ENCODE measurements around the gene SEPTIN11. TPM values are rescaled to one million over a fixed set of nuclear protein-coding genes. Genes with fewer than 3 reads are reported as not detected.

SEPTIN11 gene
- total and polyA plus RNA-seq, 7 donors: 5.7 to 54.0 (median 33.2) TPM

- DNase-seq (no peak), ATAC-seq (no peak)
- 58 to 72% (median 61%) methylated on average over 8 of the region's 8 CpGs for WGBS, 3 donors
- Histone ChIP-seq H3K4me3 (no peak overlapping the region), H3K9me3 (no peaks in the 10 kb centered on the region), H3K4me1 (peaks cover 36% of the 10 kb centered on the region), H3K27ac (no peak overlapping the region), H3K36me3 (ENCODE audit: insufficient read depth in 1 of 2, low read depth in 1 of 2) (peaks cover 5 to 34% of the 10 kb centered on the region in 2 donors), H3K27me3 (ENCODE audit: insufficient read depth in 3 of 3, low read length in 2 of 3) (no peaks in the 10 kb centered on the region)
- TF ChIP-seq CTCF (IDR thresholded peaks at IDR 0.05): no peak
- intact Hi-C loops (cut with DNase I): no loop called here
Observed at GRCh38 chr4:76998251-76998901, 48.8 kb downstream of the SEPTIN11 start.

Other genes starting within 250 kb of the SEPTIN11 start
- gene SOWAHB, start 51.6 kb upstream of the SEPTIN11 start, total RNA-seq: under 1 TPM in 1 of 4 donors, not detected in 3; 0.09 TPM
- under 1 TPM in 1 of 3 donors, not detected in 2; 0.03 TPM for gene SOWAHB, start 51.6 kb upstream of the SEPTIN11 start, polyA plus RNA-seq
- 100 to 1,000 TPM; 147 to 182 (median 159) TPM for gene CCNI, start 126.2 kb downstream of the SEPTIN11 start, total RNA-seq
- gene CCNI, start 126.2 kb downstream of the SEPTIN11 start, polyA plus RNA-seq: 100 to 1,000 TPM in 1 of 3 donors, 10 to 100 TPM in 2; 82.1 to 122 (median 98.6) TPM
- 10 to 100 TPM in 2 of 4 donors, 1 to 10 TPM in 2; 3.1 to 34.6 (median 12.4) TPM for gene CCNG2, start 207.5 kb downstream of the SEPTIN11 start, total RNA-seq
- 1 to 10 TPM; 3.4 to 7.0 (median 3.5) TPM for gene CCNG2, start 207.5 kb downstream of the SEPTIN11 start, polyA plus RNA-seq